Osteocyte (in vitro differentiated cells): ENCODE results near the gene DR1. TPM values are rescaled to one million over a fixed set of nuclear protein-coding genes. Genes with fewer than 3 reads are reported as not detected.
A peak's percentile ranks its signal among the peaks of the same experiment; 100 is the strongest.

ENCODE experiments used
- DNase-seq: peaks from one replicate; pipeline ENCODE4 v3.0.0; 2021; ENCODE audit warnings: mixed read lengths; ENCODE audit not compliant: unreplicated experiment; ENCODE audit errors: extremely low spot score
- H3K27ac Mint-ChIP-seq: one replicate; pipeline ENCODE4 v1.8.0; 2021; ENCODE audit warnings: mild to moderate bottlenecking, mixed read lengths; ENCODE audit not compliant: unreplicated experiment
- H3K27me3 Mint-ChIP-seq: one replicate; pipeline ENCODE4 v1.8.0; 2021; ENCODE audit warnings: mixed read lengths; ENCODE audit not compliant: unreplicated experiment
- H3K36me3 Mint-ChIP-seq: one replicate; pipeline ENCODE4 v1.8.0; 2021; ENCODE audit warnings: mixed read lengths; ENCODE audit not compliant: unreplicated experiment
- H3K4me1 Mint-ChIP-seq: one replicate; pipeline ENCODE4 v1.8.0; 2021; ENCODE audit warnings: mixed read lengths; ENCODE audit not compliant: unreplicated experiment
- H3K4me3 Mint-ChIP-seq: one replicate; pipeline ENCODE4 v1.8.0; 2021; ENCODE audit warnings: mild to moderate bottlenecking, moderate library complexity, mixed read lengths; ENCODE audit not compliant: unreplicated experiment
- H3K9me3 Mint-ChIP-seq: one replicate; pipeline ENCODE4 v1.8.0; 2021; ENCODE audit warnings: mixed read lengths; ENCODE audit not compliant: unreplicated experiment
- total RNA-seq: library from RNA; stranded (reverse); gene quantifications from 2 replicates; pipeline ENCODE4 v1.2.1, GENCODE V29; 2021
- TF ChIP-seq, protein P1 (sequence below): fragments of 200-600 bp; sonication (generic); IDR thresholded peaks from 2 replicates; pipeline ENCODE4 v1.5.0; 2021; ENCODE audit warnings: antibody characterized with exemption, mild to moderate bottlenecking, moderate library complexity

Gene DR1
- total RNA-seq, 1 donor from 2014 or later, result 60.9 TPM

DNA sequence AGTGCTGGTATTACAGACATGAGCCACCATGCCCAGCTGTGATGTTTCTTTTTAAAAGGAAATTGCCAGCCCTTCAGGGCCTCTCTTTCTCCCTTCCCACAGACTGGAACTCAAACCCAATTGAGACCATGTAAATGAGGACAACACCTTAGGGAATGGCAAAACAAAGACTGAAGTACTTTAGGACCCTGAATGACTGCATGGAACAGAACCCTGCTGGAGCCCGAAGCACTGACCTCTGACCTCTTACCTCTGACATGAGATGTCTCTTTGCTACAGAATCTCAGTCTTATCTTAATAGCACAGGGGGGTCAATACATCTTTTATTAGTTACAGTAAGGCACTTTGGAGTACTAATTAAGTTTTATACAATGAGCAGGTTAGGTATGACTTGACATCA lies 15.5 kb upstream of the DR1 start:
- DNase-seq, result no peak
- H3K9me3 Mint-ChIP-seq, result no peaks in the 10 kb centered on the region
- no peaks in the 10 kb centered on the region for H3K27me3 Mint-ChIP-seq
- H3K27ac Mint-ChIP-seq, result no peak overlapping the region
- H3K4me3 Mint-ChIP-seq, result no peak overlapping the region
- peaks cover 4% of the 10 kb centered on the region for H3K36me3 Mint-ChIP-seq
- TF ChIP-seq, protein P1, sequence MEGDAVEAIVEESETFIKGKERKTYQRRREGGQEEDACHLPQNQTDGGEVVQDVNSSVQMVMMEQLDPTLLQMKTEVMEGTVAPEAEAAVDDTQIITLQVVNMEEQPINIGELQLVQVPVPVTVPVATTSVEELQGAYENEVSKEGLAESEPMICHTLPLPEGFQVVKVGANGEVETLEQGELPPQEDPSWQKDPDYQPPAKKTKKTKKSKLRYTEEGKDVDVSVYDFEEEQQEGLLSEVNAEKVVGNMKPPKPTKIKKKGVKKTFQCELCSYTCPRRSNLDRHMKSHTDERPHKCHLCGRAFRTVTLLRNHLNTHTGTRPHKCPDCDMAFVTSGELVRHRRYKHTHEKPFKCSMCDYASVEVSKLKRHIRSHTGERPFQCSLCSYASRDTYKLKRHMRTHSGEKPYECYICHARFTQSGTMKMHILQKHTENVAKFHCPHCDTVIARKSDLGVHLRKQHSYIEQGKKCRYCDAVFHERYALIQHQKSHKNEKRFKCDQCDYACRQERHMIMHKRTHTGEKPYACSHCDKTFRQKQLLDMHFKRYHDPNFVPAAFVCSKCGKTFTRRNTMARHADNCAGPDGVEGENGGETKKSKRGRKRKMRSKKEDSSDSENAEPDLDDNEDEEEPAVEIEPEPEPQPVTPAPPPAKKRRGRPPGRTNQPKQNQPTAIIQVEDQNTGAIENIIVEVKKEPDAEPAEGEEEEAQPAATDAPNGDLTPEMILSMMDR, result no peak
- H3K4me1 Mint-ChIP-seq, result peaks cover 5% of the 10 kb centered on the region

DNA sequence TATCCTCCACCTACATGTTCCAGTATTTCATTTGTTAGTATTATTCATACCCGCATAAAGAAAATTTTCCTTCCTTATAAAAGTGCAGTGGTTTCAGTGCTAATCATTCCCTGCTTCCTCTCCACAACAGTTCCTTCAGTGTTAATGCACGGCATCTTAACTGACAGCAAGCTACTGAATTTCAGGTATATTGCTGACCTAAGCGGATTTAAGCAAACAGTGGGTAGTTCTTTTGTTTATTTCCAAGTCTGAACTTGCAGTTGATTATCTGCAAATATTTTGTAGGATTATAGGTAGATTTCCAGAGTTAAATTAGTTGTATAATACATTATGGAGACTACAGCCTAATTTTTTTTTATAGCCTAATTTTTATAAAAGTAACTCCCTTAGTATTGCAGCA lies 15.1 kb upstream of the DR1 start:
- TF ChIP-seq, protein P1, result no peak
- H3K4me3 Mint-ChIP-seq, result no peak overlapping the region
- peaks cover 4% of the 10 kb centered on the region for H3K36me3 Mint-ChIP-seq
- H3K4me1 Mint-ChIP-seq, result peaks cover 4% of the 10 kb centered on the region
- H3K27ac Mint-ChIP-seq, result no peak overlapping the region
- no peaks in the 10 kb centered on the region for H3K9me3 Mint-ChIP-seq
- no peak for DNase-seq
- no peaks in the 10 kb centered on the region for H3K27me3 Mint-ChIP-seq

DNA sequence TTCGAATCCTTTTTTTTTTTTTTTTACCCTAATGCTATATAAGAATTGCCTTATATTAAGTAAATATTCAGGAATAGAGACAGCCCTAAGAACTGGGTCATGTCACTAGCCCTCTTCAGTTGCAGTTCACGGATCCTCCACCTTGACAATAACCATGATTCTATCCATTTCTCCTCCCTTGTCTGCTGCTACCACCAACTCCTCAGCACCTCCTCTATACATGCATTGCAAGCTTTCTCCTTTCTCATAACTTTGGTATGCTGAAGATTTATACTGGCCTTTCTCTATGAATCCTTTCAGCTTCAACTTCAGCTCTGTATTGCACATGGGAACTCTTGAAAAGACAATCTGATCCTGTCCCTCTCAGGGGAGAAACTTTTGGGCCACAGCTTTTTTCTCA lies 14.3 kb upstream of the DR1 start:
- H3K27ac Mint-ChIP-seq, result no peak overlapping the region
- peaks cover 6% of the 10 kb centered on the region for H3K36me3 Mint-ChIP-seq
- no peaks in the 10 kb centered on the region for H3K27me3 Mint-ChIP-seq
- H3K9me3 Mint-ChIP-seq, result no peaks in the 10 kb centered on the region
- DNase-seq, result no peak
- H3K4me1 Mint-ChIP-seq, result peaks cover 4% of the 10 kb centered on the region
- H3K4me3 Mint-ChIP-seq, result no peak overlapping the region
- TF ChIP-seq, protein P1, result no peak

DNA sequence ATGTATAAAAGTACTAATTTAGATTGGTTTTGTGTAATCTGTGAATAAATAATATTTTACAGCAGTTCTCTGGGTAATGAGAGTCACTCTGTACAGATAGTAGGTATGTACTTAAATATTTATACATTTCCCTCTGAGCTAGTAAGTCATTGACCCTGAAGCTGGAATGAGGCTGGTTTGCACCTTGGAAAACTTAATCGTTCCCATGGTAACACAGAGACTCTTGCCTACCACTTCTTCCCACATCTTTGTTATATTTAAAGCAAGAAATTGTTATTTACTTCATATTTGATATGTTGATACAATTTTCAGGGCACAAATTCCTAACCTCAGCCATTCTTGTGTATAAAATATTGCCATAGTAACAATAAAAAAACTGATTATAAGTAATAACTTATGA lies 13.3 kb upstream of the DR1 start:
- TF ChIP-seq, protein P1, result no peak
- DNase-seq, result no peak
- H3K27me3 Mint-ChIP-seq, result no peaks in the 10 kb centered on the region
- H3K36me3 Mint-ChIP-seq, result peaks cover 8% of the 10 kb centered on the region
- H3K4me3 Mint-ChIP-seq, result no peak overlapping the region
- peaks cover 4% of the 10 kb centered on the region for H3K4me1 Mint-ChIP-seq
- H3K27ac Mint-ChIP-seq, result no peak overlapping the region
- no peaks in the 10 kb centered on the region for H3K9me3 Mint-ChIP-seq

DNA sequence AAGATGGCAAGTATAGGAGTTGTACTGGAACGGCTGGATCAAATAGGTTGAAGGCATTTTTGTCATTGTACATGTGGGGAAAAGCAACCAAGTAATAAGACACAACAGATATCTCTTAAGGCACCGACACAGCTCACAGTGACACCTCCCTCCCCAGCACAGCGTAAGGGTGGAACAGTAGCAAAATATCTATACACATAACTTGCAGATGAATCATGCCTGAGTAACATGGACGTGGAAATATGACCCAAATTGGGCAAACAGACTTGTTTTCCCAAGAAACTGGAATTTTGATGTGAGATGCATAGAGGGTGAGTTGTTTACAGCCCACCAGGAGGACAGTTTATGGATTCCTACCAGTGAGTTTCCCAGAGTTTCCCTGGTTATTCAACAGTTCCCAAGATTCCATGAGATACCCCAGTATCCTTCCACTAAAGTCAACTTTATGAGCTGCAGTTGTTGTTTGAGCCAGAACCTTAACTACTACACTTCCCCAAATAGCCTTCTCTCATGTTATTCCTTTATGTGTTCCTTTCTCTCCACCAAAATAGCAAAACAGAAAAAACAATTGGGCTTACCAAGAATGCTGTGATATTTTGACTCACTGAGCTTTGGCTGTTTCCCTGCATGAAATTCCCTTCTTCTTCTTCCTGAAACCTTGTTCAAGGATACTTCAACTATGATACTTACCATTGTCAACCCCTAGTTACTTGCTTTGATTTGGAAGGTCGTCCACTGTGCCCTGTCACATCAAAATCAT lies 7.1 kb upstream of the DR1 start:
- Mint-ChIP-seq H3K27ac (peak overlapping the region; percentile 70), H3K9me3 (no peaks in the 10 kb centered on the region), H3K4me3 (no peak overlapping the region), H3K4me1 (peaks cover 17% of the 10 kb centered on the region), H3K36me3 (peaks cover 4% of the 10 kb centered on the region), H3K27me3 (no peaks in the 10 kb centered on the region)
- DNase-seq, result no peak
- TF ChIP-seq, protein P1, result no peak
